GM13976 (cell line): ENCODE measurements around the gene RET.

Experiments used
- DNase-seq: peaks from one replicate; pipeline ENCODE4 v3.0.0; 2012; ENCODE audit warnings: low spot score
- CTCF ChIP-seq: IDR thresholded peaks from 2 replicates; pipeline ENCODE4 v1.5.1; 2012; ENCODE audit warnings: borderline replicate concordance, mild to moderate bottlenecking; ENCODE audit not compliant: insufficient read depth; ENCODE audit errors: extremely low read depth, missing control alignments, control extremely low read depth
- in situ Hi-C: fragments of 300-500 bp; cut with MboI; formaldehyde crosslinking; loops from one replicate; pipeline ENCODE4 v1.12.0; 2022; ENCODE audit warnings: low sequenced_read_pairs, mixed read lengths, inconsistent platforms; ENCODE audit not compliant: unreplicated experiment

Gene RET

GRCh38 chr10:43050011-43050410, 26.9 kb upstream of the RET start:
- TF ChIP-seq CTCF: no peak
- in situ Hi-C loops: no loop called here
- no peak for DNase-seq

GRCh38 chr10:43053825-43054224, 23.0 kb upstream of the RET start:
- DNase-seq: no peak
- in situ Hi-C loops: no loop called here
- no peak for TF ChIP-seq CTCF

DNA sequence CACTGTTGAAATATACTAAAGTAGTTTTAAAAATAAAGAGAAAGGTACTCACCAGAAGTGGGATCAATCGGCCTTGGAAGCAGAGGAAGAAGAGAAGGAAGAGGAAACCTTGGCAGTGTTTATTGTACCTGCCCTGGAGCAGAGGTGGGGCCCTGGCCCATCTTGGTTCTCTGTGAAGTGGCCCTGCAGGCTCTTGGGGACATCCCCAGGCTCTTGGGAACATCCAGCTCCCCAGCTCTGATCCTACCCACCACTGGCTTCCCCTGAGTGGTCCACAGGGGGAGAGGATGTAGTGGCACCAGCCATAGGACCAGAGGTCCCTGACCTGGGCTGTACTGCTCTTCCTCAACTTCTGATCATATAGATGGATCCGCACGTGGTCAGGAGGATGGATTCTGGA, 22.3 kb upstream of the RET start:
- in situ Hi-C loops: no loop called here
- DNase-seq: no peak
- no peak for TF ChIP-seq CTCF

DNA sequence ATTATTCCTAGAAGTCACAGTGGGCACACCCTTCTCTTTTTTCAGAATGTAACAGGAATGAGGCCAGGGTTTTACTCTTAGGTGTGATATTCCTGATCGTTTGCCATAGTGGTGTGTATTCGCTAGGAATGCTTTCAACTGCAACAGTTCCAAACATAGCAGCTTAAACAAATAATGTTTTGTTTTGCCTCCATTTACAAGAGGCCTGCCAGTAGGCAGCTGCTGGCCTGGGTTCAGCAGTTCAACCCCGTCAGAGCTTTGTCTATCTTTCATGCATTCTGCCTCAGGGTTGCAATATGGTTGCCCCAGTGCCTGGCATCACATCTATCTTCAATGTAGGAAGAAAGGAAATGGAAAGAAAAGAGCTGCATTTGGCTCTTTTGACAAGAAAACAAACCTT, 21.7 kb upstream of the RET start:
- in situ Hi-C loops: no loop called here
- DNase-seq: no peak
- no peak for TF ChIP-seq CTCF

DNA sequence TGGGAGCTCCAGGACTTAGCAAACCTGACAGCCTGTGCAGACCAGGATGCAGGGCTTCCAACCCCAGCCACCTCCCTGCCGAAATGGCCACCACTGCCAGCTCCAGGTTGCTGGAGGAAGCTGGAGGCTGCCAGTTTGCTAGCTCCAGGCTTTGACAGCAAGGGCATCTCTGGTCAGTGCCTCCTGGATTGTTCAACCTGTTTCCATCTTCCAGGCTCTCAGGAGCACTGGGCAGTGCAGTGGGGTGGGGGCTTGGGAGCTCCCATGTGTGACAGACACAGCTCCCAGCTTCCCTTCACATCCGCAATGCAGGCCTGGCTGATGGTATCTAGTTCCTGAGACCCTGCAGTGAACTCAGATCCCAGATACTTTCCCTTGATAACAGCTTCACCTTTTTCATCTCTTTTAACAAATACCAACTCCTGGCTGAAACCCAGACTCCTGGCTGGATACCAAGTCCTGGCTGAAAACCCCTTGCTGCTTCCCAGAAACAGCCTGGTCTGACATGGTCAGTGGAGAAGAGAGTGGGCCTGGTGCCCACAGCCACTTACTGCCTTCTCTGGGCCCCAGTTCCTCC, 20.8 kb upstream of the RET start:
- TF ChIP-seq CTCF: no peak
- in situ Hi-C loops: no loop called here
- DNase-seq: no peak

DNA sequence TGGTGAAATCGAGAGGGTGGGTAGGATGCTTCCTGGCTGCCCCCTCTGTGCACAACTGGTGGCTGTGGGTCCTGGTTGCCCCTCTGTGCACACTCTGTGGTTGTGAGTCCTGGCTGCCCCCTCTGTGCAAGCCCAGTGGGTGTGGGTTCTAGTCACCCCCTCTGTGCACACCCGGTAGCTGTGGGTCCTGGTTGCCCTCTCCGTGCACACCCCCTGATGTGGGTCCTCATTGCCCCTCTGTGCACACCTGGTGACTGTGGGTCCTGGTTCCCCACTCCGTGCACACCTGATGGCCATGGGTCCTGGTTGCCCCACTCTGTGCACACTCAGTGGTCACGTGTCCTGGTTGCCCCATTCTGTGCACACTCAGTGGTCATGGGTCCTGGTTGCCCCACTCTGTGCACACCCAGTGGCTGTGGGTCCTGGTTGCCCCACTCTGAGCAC, 20.3 kb upstream of the RET start:
- no peak for DNase-seq
- in situ Hi-C loops: no loop called here

More for the DNA sequence above, 20.3 kb upstream of the RET start:
- TF ChIP-seq CTCF: no peak
